ENCODE results near the gene FHIP1B. TPM values are rescaled to one million over a fixed set of nuclear protein-coding genes. Genes with fewer than 3 reads are reported as not detected.

The FHIP1B gene
- total and polyA plus RNA-seq, 2 of the 4 experiments (the other 2 are of a cell fraction), result 5.9 to 30.2 TPM

GRCh38 chr11:6260207-6260726, 25.8 kb upstream of the FHIP1B start:
- no peak overlapping the region for H2BK120ac ChIP-seq (ENCODE audit: low read depth, low read length)
- H4K8ac ChIP-seq (ENCODE audit: low read depth in 2 of 2, low read length in 2 of 2), result no peak overlapping the region
- WGBS, 2 experiments (ENCODE audit: extremely low coverage in 2 of 2, insufficient read length in 1 of 2), result 20% methylated on average over 1 of the region's 5 CpGs; no CpG with 5 or more reads in 1 of the 2 experiments
- no peak overlapping the region for H3K56ac ChIP-seq (ENCODE audit: extremely low read depth, insufficient read depth, low read length)
- no peak overlapping the region for H3K18ac ChIP-seq (ENCODE audit: low read depth, low read length)
- no peak overlapping the region for H3K23ac ChIP-seq (ENCODE audit: low read depth, low read length)
- ChIA-PET CTCF (interaction anchor here (0.6 to 1.3 kb wide), 3 partner anchors 9 to 103 kb away, joined by 3 to 5 read pairs (median 4); no protein-coding TSS in a partner anchor), POLR2A (ENCODE audit: unreplicated experiment) (no interaction called here)
- H4K91ac ChIP-seq (ENCODE audit: insufficient read depth, low read depth, low read length), result no peak overlapping the region
- no peak overlapping the region for H2AK9ac ChIP-seq (replicated peaks; ENCODE audit: low read depth, low read length, poor library complexity)
- no TSS peak for BruUV-seq (replicated peaks)
- H3K9me3 ChIP-seq (ENCODE audit: control insufficient read depth, insufficient read depth, low read length), result no peaks in the 10 kb centered on the region; the same call in 1 of the 2 replicates
- H2AK5ac ChIP-seq (ENCODE audit: low read depth, low read length), result no peak overlapping the region
- DNase-seq (no peak), ATAC-seq (ENCODE audit: low read depth) (no peak)
- intact Hi-C loops (cut with micrococcal nuclease), result no loop called here
- H3K14ac ChIP-seq (replicated peaks; ENCODE audit: low read depth, low read length), result no peak overlapping the region
- H3K9me1 ChIP-seq (ENCODE audit: insufficient read depth, low read length), result no peaks in the 10 kb centered on the region; the same call in 1 of the 2 replicates
- no peak overlapping the region for H3K9ac ChIP-seq (ENCODE audit: low read depth, low read length)
- H2BK5ac ChIP-seq (ENCODE audit: low read depth, low read length, poor library complexity, severe bottlenecking), result no peak overlapping the region
- no peak overlapping the region for H2BK20ac ChIP-seq (ENCODE audit: low read depth, low read length)
- H3K4ac ChIP-seq (ENCODE audit: low read depth, low read length), result no peak overlapping the region
- no peaks in the 10 kb centered on the region; the same call in 1 of the 2 replicates for H3K4me1 ChIP-seq (ENCODE audit: control insufficient read depth, insufficient read depth, low read length)
- dilution Hi-C loops (cut with HindIII; ENCODE audit: low sequenced_read_pairs, unreplicated experiment), result no loop called here
- H3K4me2 ChIP-seq (ENCODE audit: low read depth, low read length), result no peak overlapping the region
- H2BK15ac ChIP-seq (ENCODE audit: low read depth, low read length), result no peak overlapping the region
- no peak overlapping the region for H3K27ac ChIP-seq (ENCODE audit: insufficient read depth, low read length)
- H3K4me3 ChIP-seq (ENCODE audit: insufficient read depth, low read depth, low read length), result no peak overlapping the region
- no peak overlapping the region for H4K5ac ChIP-seq (ENCODE audit: low read depth, low read length)
- H4K20me1 ChIP-seq (ENCODE audit: insufficient read depth, low read length), result no peaks in the 10 kb centered on the region
- no peaks in the 10 kb centered on the region for H3K36me3 ChIP-seq (ENCODE audit: control insufficient read depth, insufficient read depth, low read length)
- no peaks in the 10 kb centered on the region for H3K79me1 ChIP-seq (ENCODE audit: low read depth in 1 of 2, low read length in 2 of 2)
- no peak overlapping the region for H2AFZ ChIP-seq (replicated peaks; ENCODE audit: low read length, poor library complexity)
- peaks cover 56% of the 10 kb centered on the region for H3K27me3 ChIP-seq (ENCODE audit: control insufficient read depth, insufficient read depth, low read length)
- in situ Hi-C loops (cut with MboI; ENCODE audit: low sequenced_read_pairs), result no loop called here
- no peak for TF ChIP-seq POLR2A (IDR thresholded peaks at IDR 0.05; ENCODE audit: low read depth, low read length)
- no peak for TF ChIP-seq FOS (IDR thresholded peaks at IDR 0.05; ENCODE audit: low read depth, low read length)

All from IMR-90 (cell line).